ENCODE data around the gene KCNAB2.

KCNAB2 gene

GRCh38 chr1:6117064-6117463, 71.4 kb downstream of the KCNAB2 start:
- DNase-seq (ENCODE audit: low read depth): no peak
- no peak overlapping the region for H3K4me3 ChIP-seq (ENCODE audit: low read depth, low read length)

GRCh38 chr1:6117624-6118023, 71.9 kb downstream of the KCNAB2 start:
- H3K4me3 ChIP-seq (ENCODE audit: low read depth, low read length): no peak overlapping the region
- DNase-seq (ENCODE audit: low read depth): no peak

- no peak for DNase-seq (ENCODE audit: low read depth)
- no peak overlapping the region for H3K4me3 ChIP-seq (ENCODE audit: low read depth, low read length)
Measured at GRCh38 chr1:6118415-6118814, 72.7 kb downstream of the KCNAB2 start.

- no peak for DNase-seq (ENCODE audit: low read depth)
- H3K4me3 ChIP-seq (ENCODE audit: low read depth, low read length): no peak overlapping the region
Measured at GRCh38 chr1:6121021-6121421, 75.3 kb downstream of the KCNAB2 start.

- H3K4me3 ChIP-seq (ENCODE audit: low read depth, low read length): no peak overlapping the region
- no peak for DNase-seq (ENCODE audit: low read depth)
Measured at GRCh38 chr1:6121651-6122370, 76.1 kb downstream of the KCNAB2 start.

- no peak for DNase-seq (ENCODE audit: low read depth)
- H3K4me3 ChIP-seq (ENCODE audit: low read depth, low read length): no peak overlapping the region
Measured at GRCh38 chr1:6123083-6123482, 77.4 kb downstream of the KCNAB2 start.

GRCh38 chr1:6123816-6124215, 78.1 kb downstream of the KCNAB2 start:
- DNase-seq (ENCODE audit: low read depth): no peak
- H3K4me3 ChIP-seq (ENCODE audit: low read depth, low read length): no peak overlapping the region

- no peak overlapping the region for H3K4me3 ChIP-seq (ENCODE audit: low read depth, low read length)
- DNase-seq (ENCODE audit: low read depth): no peak
Measured at GRCh38 chr1:6124341-6124740, 78.7 kb downstream of the KCNAB2 start.

- no peak for DNase-seq (ENCODE audit: low read depth)
- no peak overlapping the region for H3K4me3 ChIP-seq (ENCODE audit: low read depth, low read length)
Measured at GRCh38 chr1:6124746-6125365, 79.2 kb downstream of the KCNAB2 start.

- no peak for DNase-seq (ENCODE audit: low read depth)
- H3K4me3 ChIP-seq (ENCODE audit: low read depth, low read length): no peak overlapping the region
Measured at GRCh38 chr1:6125366-6125765, 79.7 kb downstream of the KCNAB2 start.

- DNase-seq (ENCODE audit: low read depth): no peak
- no peak overlapping the region for H3K4me3 ChIP-seq (ENCODE audit: low read depth, low read length)
Measured at GRCh38 chr1:6126028-6126427, 80.3 kb downstream of the KCNAB2 start.

GRCh38 chr1:6126521-6127067, 80.9 kb downstream of the KCNAB2 start:
- no peak overlapping the region for H3K4me3 ChIP-seq (ENCODE audit: low read depth, low read length)
- DNase-seq (ENCODE audit: low read depth): no peak

- no peak for DNase-seq (ENCODE audit: low read depth)
- H3K4me3 ChIP-seq (ENCODE audit: low read depth, low read length): peak overlapping the region; percentile 17
Measured at GRCh38 chr1:6127587-6128163, 82.0 kb downstream of the KCNAB2 start.

GRCh38 chr1:6128276-6129081, 82.8 kb downstream of the KCNAB2 start:
- no peak overlapping the region for H3K4me3 ChIP-seq (ENCODE audit: low read depth, low read length)
- no peak for DNase-seq (ENCODE audit: low read depth)

GRCh38 chr1:6129313-6129712, 83.6 kb downstream of the KCNAB2 start:
- H3K4me3 ChIP-seq (ENCODE audit: low read depth, low read length): no peak overlapping the region
- no peak for DNase-seq (ENCODE audit: low read depth)

- no peak for DNase-seq (ENCODE audit: low read depth)
- H3K4me3 ChIP-seq (ENCODE audit: low read depth, low read length): no peak overlapping the region
Measured at GRCh38 chr1:6130036-6130435, 84.3 kb downstream of the KCNAB2 start.

GRCh38 chr1:6130596-6130995, 84.9 kb downstream of the KCNAB2 start:
- no peak for DNase-seq (ENCODE audit: low read depth)
- H3K4me3 ChIP-seq (ENCODE audit: low read depth, low read length): no peak overlapping the region

- no peak for DNase-seq (ENCODE audit: low read depth)
- no peak overlapping the region for H3K4me3 ChIP-seq (ENCODE audit: low read depth, low read length)
Measured at GRCh38 chr1:6131561-6131960, 85.9 kb downstream of the KCNAB2 start.

- no peak for DNase-seq (ENCODE audit: low read depth)
- no peak overlapping the region for H3K4me3 ChIP-seq (ENCODE audit: low read depth, low read length)
Measured at GRCh38 chr1:6133146-6133895, 87.6 kb downstream of the KCNAB2 start.
